ENCODE results near the gene PHF10.

DNA sequence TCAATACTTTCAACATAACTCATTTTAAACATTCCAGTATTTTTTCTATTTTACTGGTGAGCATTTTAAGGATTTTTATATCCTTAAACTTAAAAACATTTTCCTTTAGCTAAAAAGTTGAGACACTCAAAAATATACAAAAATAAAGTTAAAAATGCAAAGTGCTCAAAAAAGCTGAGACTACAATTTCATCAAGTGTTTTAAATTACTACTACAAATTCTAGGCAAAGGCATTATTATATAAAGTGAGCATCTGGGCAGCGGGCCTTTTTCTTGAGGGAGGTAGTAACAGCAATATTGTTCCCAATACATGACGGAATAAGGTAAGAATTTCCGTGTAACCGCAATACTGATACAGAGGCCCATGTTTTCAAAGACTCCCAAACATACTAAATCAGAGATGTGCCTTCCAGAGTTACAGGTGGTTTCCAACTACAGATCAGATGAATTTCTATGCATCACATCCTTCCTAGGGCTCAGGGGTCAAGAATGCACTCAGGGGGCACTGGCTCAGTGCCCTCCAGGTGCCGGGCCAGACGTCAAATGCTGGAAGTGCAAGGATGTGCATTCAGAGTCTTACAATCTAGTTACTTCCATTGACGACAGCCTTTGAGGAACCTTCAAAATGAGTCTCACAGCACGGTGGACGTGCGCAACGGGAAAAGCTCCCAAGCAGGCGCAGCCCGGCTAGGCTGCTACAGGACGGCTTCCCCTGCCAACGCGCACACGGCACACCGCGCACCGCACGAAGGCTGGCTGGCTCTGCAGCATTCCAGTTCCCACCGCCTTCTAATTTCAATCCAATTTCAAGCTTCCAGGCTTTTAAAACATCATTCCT is 1.7 kb downstream of the PHF10 start:
- TF ChIP-seq, protein P1, sequence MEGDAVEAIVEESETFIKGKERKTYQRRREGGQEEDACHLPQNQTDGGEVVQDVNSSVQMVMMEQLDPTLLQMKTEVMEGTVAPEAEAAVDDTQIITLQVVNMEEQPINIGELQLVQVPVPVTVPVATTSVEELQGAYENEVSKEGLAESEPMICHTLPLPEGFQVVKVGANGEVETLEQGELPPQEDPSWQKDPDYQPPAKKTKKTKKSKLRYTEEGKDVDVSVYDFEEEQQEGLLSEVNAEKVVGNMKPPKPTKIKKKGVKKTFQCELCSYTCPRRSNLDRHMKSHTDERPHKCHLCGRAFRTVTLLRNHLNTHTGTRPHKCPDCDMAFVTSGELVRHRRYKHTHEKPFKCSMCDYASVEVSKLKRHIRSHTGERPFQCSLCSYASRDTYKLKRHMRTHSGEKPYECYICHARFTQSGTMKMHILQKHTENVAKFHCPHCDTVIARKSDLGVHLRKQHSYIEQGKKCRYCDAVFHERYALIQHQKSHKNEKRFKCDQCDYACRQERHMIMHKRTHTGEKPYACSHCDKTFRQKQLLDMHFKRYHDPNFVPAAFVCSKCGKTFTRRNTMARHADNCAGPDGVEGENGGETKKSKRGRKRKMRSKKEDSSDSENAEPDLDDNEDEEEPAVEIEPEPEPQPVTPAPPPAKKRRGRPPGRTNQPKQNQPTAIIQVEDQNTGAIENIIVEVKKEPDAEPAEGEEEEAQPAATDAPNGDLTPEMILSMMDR (conservative IDR thresholded peaks at IDR 0.05; ENCODE audit: low read depth, low read length) = no peak
- TF ChIP-seq EZH2phosphoT487 (IDR thresholded peaks at IDR 0.05; ENCODE audit: borderline replicate concordance, low read length) (no peak), EZH2 (IDR thresholded peaks at IDR 0.05; ENCODE audit: low read length, unreplicated experiment) (no peak)

Data from PC-3 (cell line).